ENCODE data around the gene PCYOX1L.
A peak's percentile ranks its signal among the peaks of the same experiment; 100 is the strongest.
"Not testable (repeated sequence)": the region's sequence is repeated elsewhere in the genome, so short reads cannot be mapped to it uniquely, and the experiment has no call there.

PCYOX1L gene

DNA sequence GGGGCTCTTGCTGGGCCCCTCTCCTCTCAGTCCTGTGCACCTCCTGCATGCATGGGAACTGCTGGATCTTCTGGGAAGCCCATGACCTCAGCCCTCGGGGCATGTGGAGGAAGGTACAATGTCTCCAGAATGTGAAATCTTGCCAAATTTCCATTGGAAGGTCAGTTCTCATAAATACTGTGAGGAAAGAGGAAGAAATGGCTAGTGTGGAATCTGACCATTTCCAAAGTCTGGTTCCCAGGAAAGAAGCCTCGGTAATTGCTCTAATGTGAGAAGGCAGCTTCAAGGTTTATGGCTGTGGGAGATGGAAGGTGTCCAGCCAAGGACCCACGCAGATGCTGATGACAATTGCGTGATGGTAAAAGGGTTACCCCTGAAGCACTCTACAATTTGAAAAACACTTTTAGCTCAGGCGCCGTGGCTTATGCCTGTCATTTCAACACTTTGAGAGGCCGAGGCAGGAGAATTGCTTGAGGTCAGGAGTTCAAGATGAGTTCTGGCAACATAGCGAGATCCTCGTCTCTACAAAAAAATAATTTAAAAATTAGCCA lies 29.3 kb downstream of the PCYOX1L start:
- DNase-seq (ENCODE audit: low read depth), result no peak

DNA sequence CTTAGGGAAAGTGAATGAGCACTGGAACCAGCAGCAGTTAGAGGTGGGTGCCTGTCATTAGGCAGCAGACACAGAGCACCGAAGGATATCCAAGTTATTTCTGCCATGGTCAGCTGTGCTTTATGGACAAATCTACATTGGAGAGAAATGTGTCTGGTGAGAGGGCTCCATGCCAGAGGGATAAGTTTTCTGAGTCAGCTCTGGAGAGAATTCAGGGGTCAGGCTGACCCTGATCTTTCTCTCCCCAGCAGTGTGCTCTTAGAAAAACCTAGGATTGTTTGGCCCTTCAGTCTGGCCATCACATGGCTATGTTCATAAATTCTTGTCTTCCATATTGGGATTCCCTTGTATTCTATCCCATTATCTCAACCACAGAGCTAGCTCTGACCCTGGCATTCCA lies 30.1 kb downstream of the PCYOX1L start:
- DNase-seq (ENCODE audit: low read depth), result no peak

DNA sequence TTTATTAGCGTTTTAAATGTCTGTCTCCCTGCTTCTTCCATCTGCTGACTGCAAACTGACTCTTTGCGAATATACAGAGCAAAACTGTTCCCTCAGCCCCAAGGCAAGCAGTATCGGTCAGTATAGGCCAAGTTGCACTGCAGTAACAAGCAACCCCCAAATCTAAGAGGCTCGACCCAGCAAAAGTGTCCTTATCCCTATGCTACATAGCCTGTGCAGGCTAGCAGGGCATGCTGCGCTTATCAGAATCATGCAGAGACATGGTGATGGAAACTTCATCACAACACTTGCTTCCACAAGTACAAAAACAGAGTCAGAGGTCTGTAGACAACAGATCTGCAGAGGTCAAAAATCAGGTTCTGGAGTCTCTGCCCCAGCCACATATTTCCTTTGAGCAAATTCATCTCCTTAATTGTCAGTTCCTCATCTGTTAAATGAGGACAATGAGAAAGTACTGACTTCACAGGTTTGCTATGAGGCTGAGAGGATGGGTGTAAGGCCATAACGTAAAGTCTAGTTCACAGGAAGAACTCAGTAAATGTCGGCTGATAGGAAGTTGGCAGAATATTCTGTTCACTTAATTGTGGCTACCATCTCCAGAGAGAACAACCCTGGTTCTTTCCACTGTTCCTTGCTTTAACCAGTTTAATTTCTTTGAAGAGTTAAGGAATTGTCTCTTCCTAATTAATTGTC lies 30.8 kb downstream of the PCYOX1L start:
- no peak for DNase-seq (ENCODE audit: low read depth)

DNA sequence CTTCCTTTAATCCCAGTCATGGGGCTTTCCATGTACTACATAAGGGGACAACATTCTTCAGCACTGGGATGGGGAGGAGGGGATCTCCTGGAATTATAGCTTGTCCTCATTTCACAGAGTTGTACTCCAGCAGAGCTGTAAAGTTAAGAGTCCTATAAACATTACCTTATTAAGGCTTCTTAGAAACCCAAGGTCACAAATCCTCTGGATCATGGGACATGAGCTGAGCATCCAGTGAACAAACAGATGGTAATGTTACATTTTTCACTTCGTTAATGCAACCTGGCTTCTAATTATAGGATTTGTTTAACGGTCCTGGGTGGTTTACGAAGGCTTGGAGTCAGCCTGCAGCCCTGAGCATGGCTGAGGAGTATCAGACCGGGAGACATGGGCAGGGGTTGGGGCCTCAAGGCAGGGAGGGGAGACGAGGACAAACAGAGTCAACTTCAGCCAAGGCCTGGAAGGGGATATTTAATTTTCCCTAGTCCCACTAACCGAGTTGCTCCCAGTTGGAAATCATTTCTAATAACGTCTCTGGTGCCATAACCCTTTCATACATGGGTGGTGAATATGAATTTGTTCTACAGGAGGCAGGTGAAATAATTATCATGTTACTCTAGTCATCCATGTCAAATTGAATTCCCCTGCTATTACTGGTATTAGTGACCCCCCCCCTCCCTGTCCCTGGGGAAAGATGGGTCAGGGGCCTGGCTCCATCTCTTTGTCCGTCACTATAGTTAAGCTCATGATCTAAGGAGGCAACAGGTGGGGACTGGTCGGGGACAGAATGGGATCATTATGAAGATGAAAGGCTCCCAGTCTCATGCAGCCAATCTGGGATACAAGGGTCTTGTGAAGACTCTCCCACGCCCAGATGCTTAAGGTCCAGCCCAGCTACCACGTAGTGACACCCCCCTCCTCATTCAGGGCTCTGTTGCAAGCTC lies 32.0 kb downstream of the PCYOX1L start:
- no peak for DNase-seq (ENCODE audit: low read depth)

DNA sequence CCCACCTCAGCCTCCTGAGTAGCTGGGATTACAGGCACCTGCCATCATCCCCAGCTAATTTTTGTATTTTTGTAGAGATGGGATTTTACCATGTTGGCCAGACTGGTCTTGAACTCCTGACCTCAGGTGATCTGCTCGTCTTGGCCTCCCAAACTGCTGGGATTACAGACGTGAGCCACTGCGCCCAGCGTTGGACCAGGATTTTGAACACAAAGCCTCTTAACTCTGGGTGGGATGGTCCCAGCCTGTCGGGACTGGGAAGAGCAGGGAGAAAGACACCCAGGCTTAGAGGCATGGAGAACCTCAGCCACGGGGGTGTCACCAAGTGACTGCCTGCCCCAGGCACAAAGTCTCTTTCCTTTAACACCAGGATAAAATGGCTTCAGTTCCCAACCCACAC lies 33.2 kb downstream of the PCYOX1L start:
- not testable (repeated sequence) for DNase-seq (ENCODE audit: low read depth)

DNA sequence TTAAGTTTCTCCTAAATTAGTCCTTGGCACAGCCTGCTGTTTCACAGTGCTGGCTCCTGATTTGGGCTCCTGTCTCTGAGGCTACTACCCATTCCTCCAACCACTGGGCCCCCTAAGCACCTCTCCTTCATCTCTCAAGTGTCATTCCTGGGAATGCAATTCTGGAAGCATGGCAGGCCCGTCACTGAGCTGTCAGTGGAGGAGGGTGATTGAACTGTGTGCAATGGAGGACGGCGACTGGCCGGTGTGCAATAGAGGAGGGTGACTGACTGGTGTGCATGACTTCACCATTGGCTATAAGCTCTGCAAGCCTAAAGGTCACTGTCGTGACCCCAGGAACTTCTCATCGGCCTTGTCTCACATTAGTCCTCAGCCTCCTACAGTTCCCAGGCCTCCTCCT lies 33.7 kb downstream of the PCYOX1L start:
- no peak for DNase-seq (ENCODE audit: low read depth)

DNA sequence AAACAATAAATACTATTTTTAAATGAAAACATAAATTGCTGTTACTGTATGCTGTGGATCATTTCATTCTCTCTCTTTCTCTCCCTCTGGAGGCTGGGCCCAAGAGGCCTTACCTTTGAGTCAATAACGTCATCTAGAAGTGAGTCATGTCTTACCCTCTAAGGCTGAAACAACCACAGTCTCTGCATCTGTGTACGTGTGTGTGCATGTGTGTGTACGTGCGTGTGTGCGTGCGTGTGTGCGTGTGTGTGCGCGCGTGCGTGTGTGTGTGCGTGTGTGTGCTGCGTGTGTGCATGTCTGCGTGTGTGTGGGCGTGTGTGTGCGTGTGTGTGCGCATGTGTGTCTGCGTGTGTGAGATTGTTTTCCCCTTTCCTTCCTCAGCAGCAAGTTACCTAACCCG lies 34.9 kb downstream of the PCYOX1L start:
- no peak for DNase-seq (ENCODE audit: low read depth)

DNA sequence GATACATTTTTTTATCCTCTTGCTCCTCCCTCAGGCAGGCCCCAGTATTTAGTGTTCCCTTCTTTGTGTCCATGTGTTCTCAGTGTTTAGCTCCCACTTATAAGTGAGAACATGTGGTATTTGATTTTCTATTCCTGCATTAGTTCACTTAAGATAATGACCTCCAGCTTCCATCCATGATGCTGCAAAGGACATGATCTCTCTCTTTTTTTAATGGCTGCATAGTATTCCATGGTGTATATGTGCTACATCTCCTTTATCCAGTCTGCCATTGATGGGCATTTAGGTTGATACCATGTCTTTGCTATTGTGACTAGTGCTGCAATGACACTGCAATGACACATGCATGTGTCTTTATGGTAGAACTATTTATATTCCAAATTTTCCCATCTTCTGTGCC lies 37.1 kb downstream of the PCYOX1L start:
- DNase-seq (ENCODE audit: low read depth), result not testable (repeated sequence)

DNA sequence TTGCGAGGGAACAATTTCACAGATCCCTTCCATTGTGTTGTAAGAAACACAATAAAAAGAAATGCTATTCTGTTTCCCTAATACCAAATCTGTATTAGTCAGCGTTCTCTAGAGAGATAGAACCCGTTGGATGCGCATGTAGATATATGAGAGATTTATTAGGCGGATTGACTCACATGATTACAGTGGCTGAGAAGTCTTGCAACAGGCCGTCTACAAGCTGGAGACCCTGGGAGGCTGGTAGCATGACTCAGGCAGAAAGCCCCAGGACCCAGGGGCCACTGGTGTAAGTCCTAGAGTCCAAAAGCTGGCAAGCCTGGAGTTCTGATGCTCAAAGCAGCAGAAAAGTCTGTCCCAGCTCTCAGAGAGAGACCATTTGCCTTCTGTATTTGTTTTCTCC lies 39.7 kb downstream of the PCYOX1L start:
- DNase-seq (ENCODE audit: low read depth), result no peak

DNA sequence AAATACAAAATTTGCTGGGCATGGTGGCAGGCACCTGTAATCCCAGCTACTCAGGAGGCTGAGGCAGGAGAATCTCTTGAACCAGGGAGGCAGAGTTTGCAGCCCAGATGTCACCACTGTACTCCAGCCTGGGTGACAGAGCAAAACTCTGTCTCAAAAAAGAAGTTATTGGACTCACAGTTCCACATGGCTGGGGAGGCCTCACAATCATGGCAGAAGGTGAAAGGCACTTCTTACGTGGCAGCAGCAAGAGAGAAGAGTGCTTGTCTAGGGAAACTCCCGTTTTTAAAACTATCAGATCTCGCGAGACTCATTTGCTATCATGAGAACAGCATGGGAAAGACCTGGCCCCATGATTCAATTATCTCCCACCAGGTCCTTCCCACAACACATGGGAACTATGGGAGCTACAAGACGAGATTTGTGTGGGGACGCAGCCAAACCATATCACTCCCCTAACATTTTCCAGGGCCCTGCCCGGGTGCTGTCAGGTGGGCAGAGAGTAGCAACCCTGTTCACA lies 41.0 kb downstream of the PCYOX1L start:
- DNase-seq (ENCODE audit: low read depth), result not testable (repeated sequence)

DNA sequence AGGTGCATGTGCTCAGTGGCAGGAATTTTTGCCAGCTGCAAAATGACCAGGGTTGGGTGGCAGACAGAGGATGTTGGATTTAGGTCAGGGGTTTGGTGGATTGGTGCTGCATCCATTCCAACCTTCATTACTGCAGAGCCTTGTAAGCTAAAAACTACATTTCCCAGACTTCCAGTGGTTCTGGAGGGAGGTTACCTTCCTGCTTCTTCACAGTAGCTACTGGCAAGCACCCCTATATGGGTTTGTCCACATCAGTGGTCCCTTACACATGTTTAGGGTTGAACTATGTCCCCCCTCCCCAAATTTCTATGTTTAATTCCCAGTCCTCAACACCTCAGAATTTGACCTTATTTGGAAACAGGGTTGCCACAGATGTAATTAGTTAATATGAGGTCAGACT lies 41.9 kb downstream of the PCYOX1L start:
- no peak for DNase-seq (ENCODE audit: low read depth)

DNA sequence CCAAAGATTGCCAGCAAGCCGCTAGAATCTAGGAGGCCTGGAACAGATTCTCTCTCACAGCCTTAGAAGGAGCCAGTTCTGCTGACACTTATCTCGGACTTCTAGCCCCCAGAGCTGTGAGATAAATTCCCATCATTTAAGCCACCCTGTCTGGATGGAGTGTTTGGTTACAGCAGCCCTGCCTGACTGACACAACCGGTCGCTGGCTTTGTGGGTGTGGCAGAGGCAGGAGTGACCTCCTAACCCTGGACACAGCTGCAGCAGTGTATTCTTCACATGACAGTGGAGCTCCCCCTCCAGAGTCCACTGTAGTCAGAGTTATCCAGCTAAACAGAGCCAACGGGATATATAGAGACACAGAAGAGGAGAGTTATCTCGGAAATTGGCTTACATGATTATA lies 42.5 kb downstream of the PCYOX1L start:
- no peak for DNase-seq (ENCODE audit: low read depth)

DNA sequence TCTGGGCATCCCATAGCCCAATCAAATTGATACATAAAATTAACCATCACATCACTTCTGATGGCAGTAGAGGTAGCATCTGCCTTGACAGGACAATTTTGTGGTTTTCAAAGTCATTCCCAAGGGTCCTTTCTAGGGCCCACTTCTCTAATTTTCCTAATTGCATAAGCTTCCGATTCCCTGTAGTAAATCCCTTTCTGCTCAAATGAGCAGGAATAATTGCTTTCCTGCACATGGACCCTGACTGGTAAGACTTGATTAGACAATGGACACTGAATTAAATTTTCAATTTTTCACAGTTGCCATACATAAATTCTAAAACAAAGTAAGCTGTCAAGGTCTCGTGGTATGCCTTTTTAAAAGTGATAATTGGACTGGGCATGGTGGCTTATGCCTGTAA lies 43.2 kb downstream of the PCYOX1L start:
- DNase-seq (ENCODE audit: low read depth), result no peak

DNA sequence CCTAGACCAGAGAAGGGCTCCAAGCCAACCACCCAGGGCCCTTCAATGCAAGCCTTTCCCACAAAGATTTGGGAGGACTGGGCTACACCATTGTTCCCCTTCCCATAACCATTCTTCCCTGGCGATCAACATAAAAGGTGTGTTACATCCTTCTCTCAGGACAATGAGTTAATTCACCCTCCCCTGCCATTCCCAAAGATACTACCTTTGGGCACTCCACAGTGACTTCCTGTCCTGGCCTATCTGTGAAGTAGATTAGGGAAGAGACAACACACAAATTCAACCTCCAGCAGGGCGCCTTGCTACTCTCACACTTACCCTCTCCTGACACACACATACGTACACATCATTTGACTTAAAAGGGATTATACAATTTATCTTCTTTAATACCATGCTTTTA lies 44.4 kb downstream of the PCYOX1L start:
- no peak for DNase-seq (ENCODE audit: low read depth)

DNA sequence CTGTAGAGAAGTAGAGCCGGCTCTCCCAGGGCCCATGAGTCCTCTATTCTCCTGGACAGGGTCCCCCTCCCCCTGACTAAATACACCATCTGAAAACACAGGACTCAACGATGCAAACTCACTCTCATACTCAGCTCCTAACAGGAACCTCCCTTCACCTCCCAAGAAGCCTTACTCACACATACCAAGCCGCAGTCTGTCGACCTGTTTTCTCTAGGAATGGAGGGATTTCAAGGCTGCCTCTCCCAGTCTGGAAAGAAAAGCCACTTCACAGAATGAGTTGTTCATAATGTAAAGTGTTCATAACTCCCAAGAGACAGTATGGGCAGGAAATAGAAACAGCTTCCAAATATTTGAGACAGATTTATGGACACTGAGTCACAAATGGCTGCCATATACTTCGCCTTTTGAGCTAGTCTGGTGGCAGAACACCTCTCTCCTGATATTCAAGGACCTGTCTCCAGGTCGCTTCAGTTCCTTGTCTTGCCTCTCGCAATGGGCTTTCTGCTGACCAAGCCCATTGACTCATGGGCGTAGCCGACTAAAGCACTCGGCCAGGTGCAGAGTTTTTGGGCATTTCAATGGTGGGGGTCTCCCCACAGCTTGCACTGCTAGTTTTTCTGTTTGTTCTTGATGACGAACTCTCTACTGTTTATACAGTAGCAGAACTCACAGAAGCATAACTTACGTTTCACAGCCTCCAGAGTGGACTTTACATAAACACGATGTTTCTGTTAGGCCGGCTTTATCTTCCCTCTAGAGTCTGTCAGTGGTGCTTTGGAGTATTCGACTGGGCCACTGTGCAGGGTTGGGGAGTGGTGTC lies 46.3 kb downstream of the PCYOX1L start:
- DNase-seq (ENCODE audit: low read depth), result peak; percentile 59

DNA sequence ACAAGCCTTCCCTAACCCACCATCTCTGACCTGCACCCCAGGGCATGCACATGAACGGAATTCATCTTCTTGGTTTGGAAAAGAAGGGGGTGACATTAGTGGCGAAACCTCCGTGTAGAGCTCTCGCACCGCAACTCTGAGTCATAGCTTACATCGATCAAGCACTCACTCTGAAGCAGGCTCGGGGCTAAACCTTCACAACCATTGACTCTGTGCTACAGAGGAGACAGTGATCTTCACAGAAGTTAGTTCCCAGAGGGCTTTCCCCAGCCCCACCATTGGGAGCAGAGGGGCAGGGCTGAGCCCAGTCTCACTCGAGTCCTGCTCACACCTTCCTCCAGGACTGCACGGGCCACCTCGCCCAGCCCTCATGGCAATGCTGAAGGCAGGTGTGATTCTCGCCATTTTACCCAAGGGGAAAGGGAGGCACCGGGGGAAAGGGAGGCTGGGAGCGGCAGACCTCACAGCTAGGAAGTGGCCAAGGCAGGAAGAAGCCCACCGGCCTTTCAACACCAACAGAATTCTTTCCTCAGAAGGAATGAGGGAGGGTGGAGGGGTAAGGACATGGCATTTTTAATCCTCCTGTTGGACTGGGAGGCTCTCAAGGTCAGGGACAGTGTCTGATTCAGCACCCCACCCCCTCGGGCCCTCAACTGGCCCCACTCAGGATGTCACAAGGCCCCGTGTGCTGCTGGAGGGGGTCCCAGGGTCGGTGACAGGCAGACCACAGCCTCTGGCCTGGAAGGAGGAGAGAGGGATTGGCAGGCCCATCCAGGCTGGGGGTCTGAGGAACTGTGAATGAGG lies 47.1 kb downstream of the PCYOX1L start:
- DNase-seq (ENCODE audit: low read depth), result peak; percentile 50

DNA sequence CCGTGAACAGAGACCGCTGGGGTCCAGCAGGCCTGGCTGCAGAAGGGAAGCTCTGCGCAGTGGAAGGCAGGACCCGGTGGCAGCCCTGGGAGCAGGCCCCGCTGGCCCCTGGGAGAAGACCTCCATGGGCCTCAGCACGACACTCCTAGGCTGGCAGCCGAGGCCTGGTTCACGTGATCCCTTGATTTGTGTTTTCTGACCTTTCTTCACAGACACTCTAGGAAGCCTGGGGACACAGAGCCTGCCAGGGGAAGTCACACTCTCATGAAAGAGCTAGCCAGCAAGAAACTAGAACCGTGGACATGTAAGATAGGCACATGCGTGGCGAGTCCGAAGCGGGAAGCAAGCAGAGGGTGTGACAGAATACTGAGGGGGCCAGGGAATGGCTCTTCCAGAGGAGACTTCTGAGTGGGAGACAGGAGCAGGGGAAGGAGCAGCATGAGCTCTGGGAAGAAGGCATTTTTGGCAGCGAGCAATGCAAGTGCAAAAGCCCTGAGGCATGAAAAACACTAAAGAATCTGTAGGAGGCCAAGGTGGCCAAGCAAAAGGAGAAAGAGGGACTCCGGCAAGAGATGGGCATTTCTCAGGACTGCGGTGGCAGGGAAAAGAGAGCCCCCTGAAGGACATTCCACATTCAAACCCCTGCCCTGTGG lies 47.8 kb downstream of the PCYOX1L start:
- DNase-seq (ENCODE audit: low read depth), result no peak

DNA sequence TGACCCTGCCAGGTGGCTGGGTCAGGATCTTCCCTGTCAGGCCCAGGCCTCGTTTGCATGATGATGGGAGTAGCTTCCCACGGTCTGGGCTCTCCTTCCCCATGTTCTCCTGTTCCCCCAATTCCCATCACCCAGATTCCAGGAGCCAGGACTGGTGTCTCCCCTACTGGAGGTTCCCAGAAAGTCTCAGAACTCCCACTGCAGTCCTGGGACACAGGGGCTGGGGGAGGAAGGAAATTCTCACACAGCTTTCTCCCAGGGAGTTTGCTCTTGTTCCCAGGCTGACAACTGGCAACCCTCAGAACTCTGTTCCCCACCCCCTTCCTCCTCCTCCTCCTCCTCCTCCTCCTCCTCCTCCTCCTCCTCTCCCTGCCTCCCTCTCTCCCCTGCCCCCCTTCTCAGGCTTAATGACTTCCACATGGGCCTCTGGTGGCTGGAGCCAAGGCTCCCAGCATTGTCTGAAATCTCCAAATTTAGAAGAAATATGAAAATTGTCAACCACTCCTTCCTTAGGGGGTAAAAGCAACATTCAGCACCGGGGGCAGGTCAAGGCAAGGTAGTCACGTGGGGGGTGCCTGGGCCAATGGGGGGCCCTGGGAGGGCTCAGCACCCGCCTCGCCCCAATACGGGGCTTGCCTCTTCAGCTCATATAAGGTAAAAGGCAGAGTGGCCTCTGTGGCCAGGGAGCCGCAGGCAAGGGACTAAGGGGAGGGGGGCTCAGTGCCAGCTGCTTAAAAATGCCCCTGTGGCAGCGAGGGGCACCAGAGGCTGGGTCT lies 48.5 kb downstream of the PCYOX1L start:
- DNase-seq (ENCODE audit: low read depth), result peak; percentile 54

DNA sequence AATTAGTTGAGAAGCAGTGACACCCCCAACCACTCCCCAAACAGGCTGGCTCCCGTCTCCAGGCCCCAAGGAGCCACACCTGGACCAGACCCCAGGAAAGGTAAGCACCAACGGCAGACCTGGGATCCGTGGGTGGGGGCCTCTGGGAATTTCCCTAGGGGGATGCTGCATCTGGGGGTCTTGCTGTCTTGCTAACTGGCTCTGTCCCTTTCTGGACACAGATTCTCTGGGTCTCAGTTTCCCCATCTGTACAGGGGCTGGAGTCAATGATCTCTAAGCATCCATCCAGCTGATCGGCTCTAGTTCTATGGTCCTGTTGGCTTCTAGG lies 49.1 kb downstream of the PCYOX1L start:
- no peak for DNase-seq (ENCODE audit: low read depth)

Measured in HS-27A (cell line).